CD1c-positive myeloid dendritic cell (primary cell): ENCODE data around the gene SRRM3.
"Not testable (repeated sequence)": the region's sequence is repeated elsewhere in the genome, so short reads cannot be mapped to it uniquely, and the experiment has no call there.

Experiments
- DNase-seq: peaks from one replicate; pipeline ENCODE4 v3.0.0-alpha.2; 2016; ENCODE audit errors: extremely low spot score

Gene SRRM3

GRCh38 chr7:76265299-76265698 lies 63.6 kb downstream of the SRRM3 start:
- no peak for DNase-seq

- DNase-seq, result no peak
Observed at GRCh38 chr7:76267107-76267893, 65.6 kb downstream of the SRRM3 start.

GRCh38 chr7:76267894-76268183 lies 66.1 kb downstream of the SRRM3 start:
- DNase-seq, result no peak

- no peak for DNase-seq
Observed at GRCh38 chr7:76268376-76268775, 66.7 kb downstream of the SRRM3 start.

- no peak for DNase-seq
Observed at GRCh38 chr7:76269895-76270294, 68.2 kb downstream of the SRRM3 start.

GRCh38 chr7:76271384-76271783 lies 69.7 kb downstream of the SRRM3 start:
- not testable (repeated sequence) for DNase-seq

- DNase-seq, result no peak
Observed at GRCh38 chr7:76272142-76272541, 70.4 kb downstream of the SRRM3 start.

- no peak for DNase-seq
Observed at GRCh38 chr7:76272851-76273497, 71.3 kb downstream of the SRRM3 start.

GRCh38 chr7:76273503-76273902 lies 71.8 kb downstream of the SRRM3 start:
- DNase-seq, result no peak

GRCh38 chr7:76278540-76278939 lies 76.8 kb downstream of the SRRM3 start:
- no peak for DNase-seq

GRCh38 chr7:76280408-76280807 lies 78.7 kb downstream of the SRRM3 start:
- no peak for DNase-seq

GRCh38 chr7:76281006-76281705 lies 79.5 kb downstream of the SRRM3 start:
- DNase-seq, result peak; percentile 58

GRCh38 chr7:76281706-76282343 lies 80.1 kb downstream of the SRRM3 start:
- DNase-seq, result no peak

- peak; percentile 49 for DNase-seq
Observed at GRCh38 chr7:76282344-76283253, 80.9 kb downstream of the SRRM3 start.

- DNase-seq, result no peak
Observed at GRCh38 chr7:76283254-76284159, 81.8 kb downstream of the SRRM3 start.

GRCh38 chr7:76285604-76286374 lies 84.1 kb downstream of the SRRM3 start:
- DNase-seq, result no peak

GRCh38 chr7:76286842-76287403 lies 85.2 kb downstream of the SRRM3 start:
- no peak for DNase-seq

GRCh38 chr7:76290847-76291350 lies 89.2 kb downstream of the SRRM3 start:
- DNase-seq, result not testable (repeated sequence)
